ENCODE data around the gene COG7.
"Not testable (repeated sequence)": the region's sequence is repeated elsewhere in the genome, so short reads cannot be mapped to it uniquely, and the experiment has no call there.

The COG7 gene

GRCh38 chr16:23407436-23408127, 45.4 kb downstream of the COG7 start:
- Mint-ChIP-seq H3K9me3 (no peaks in the 10 kb centered on the region), H3K4me3 (no peak overlapping the region), H3K27ac (peak overlapping the region; percentile 12 to 63), H3K4me1 (no peaks in the 10 kb centered on the region), H3K27me3 (no peaks in the 10 kb centered on the region)
- ATAC-seq, result no peak
- no peak for DNase-seq

- no peak overlapping the region for H3K4me3 Mint-ChIP-seq
These were observed 46.3 kb downstream of the COG7 start for GRCh38 chr16:23406546-23407240.

DNA sequence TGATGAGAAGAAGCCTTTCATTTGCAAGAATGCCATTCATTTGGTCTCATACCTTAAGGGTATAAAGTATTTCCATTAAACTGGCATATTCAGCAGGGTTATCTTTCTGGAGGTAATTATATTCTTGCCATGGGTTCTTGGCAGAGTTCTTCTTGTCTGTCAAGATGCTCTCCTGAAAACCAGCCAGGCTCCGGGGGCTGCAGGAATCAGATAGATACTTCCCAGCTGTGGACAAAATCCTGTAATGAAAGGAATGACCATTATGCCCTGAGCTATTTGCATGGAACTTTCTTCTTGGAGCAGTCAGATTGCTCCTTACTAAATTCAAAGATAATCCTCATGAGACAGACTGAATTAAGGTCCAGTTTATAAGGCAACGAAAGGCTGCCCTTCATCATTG, 47.0 kb downstream of the COG7 start:
- H3K27me3 Mint-ChIP-seq, result no peaks in the 10 kb centered on the region
- no peak overlapping the region for H3K4me3 Mint-ChIP-seq
- H3K9me3 Mint-ChIP-seq, result no peaks in the 10 kb centered on the region
- no peaks in the 10 kb centered on the region for H3K4me1 Mint-ChIP-seq
- H3K27ac Mint-ChIP-seq, result no peak overlapping the region
- no peak for ATAC-seq
- no peak for DNase-seq

More at GRCh38 chr16:23406546-23407240, 46.3 kb downstream of the COG7 start:
- ATAC-seq (no peak), DNase-seq (no peak)
- Mint-ChIP-seq H3K9me3 (no peaks in the 10 kb centered on the region), H3K27me3 (no peaks in the 10 kb centered on the region), H3K27ac (peak overlapping the region in 1 of 2 donors; percentile 8), H3K4me1 (no peaks in the 10 kb centered on the region)

- Mint-ChIP-seq H3K4me1 (no peaks in the 10 kb centered on the region), H3K27me3 (no peaks in the 10 kb centered on the region), H3K4me3 (no peak overlapping the region), H3K9me3 (no peaks in the 10 kb centered on the region), H3K27ac (peak overlapping the region in 1 of 2 donors; percentile 46)
- no peak for ATAC-seq
- no peak for DNase-seq
These were observed 49.4 kb downstream of the COG7 start for GRCh38 chr16:23403547-23403946.

DNA sequence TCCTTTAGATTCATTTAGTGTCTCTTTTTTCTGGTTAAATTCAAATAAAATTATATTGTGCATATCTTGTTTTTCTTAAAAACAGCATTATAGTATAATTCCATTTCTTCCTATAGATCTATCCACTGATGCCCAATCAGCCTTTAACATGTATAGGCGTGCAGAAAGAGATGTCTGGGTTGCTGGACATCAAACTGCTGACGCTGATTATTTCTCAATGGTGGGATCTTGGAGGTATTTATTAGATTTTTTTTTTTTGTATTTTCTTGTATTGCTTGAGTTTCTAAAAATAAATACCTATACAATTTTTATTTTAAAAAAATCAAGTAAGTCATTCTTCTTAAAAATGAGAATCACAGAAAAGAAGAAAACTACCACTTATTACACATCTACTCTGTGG, 50.9 kb downstream of the COG7 start:
- no peaks in the 10 kb centered on the region for H3K9me3 Mint-ChIP-seq
- H3K4me3 Mint-ChIP-seq, result no peak overlapping the region
- H3K27ac Mint-ChIP-seq, result no peak overlapping the region
- no peaks in the 10 kb centered on the region for H3K27me3 Mint-ChIP-seq
- ATAC-seq (no peak), DNase-seq (no peak)
- H3K4me1 Mint-ChIP-seq, result no peaks in the 10 kb centered on the region

DNA sequence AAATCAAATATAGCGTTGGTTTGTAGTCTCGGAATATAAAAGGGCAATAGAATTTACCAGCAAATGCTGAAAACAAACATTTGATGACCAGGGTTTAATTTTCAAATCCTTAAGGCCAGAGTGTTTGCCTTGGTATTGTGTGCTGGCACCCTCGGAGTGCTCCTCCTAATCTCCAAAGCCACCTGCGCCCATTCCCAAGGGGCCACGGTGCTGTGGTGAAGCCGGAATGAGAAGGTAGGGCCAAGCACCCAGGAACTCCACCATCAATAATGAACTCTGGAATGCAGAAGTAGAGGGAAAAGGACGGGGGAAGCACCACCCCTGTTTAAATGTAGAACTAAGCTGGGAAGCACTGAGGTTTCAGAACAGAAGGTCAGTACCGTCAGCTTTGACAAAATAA, 51.9 kb downstream of the COG7 start:
- DNase-seq, result no peak
- Mint-ChIP-seq H3K4me1 (no peaks in the 10 kb centered on the region), H3K4me3 (no peak overlapping the region), H3K27me3 (no peaks in the 10 kb centered on the region), H3K27ac (no peak overlapping the region), H3K9me3 (no peaks in the 10 kb centered on the region)
- no peak for ATAC-seq

- DNase-seq, H3K4me1 Mint-ChIP-seq, H3K4me3 Mint-ChIP-seq, ATAC-seq, H3K27me3 Mint-ChIP-seq, H3K9me3 Mint-ChIP-seq: not testable (repeated sequence)
- H3K27ac Mint-ChIP-seq, result peak overlapping the region in 1 of 2 donors; percentile 7
These were observed 52.5 kb downstream of the COG7 start for GRCh38 chr16:23400447-23400846.

GRCh38 chr16:23398987-23399805, 53.8 kb downstream of the COG7 start:
- Mint-ChIP-seq H3K9me3 (no peaks in the 10 kb centered on the region), H3K4me3 (no peak overlapping the region), H3K4me1 (no peaks in the 10 kb centered on the region), H3K27ac (no peak overlapping the region), H3K27me3 (no peaks in the 10 kb centered on the region)
- DNase-seq (no peak), ATAC-seq (no peak)

- Mint-ChIP-seq H3K4me1 (no peaks in the 10 kb centered on the region), H3K27me3 (no peaks in the 10 kb centered on the region), H3K4me3 (no peak overlapping the region), H3K9me3 (no peaks in the 10 kb centered on the region), H3K27ac (no peak overlapping the region)
- no peak for ATAC-seq
- DNase-seq, result no peak
These were observed 55.5 kb downstream of the COG7 start for GRCh38 chr16:23397464-23397863.

- DNase-seq, result no peak
- no peak for ATAC-seq
- Mint-ChIP-seq H3K27me3 (no peaks in the 10 kb centered on the region), H3K4me1 (no peaks in the 10 kb centered on the region), H3K9me3 (no peaks in the 10 kb centered on the region), H3K27ac (no peak overlapping the region), H3K4me3 (no peak overlapping the region)
These were observed 57.3 kb downstream of the COG7 start for GRCh38 chr16:23395732-23396131.

GRCh38 chr16:23394141-23394831, 58.7 kb downstream of the COG7 start:
- H3K27me3 Mint-ChIP-seq, result no peaks in the 10 kb centered on the region
- H3K4me1 Mint-ChIP-seq, result no peaks in the 10 kb centered on the region
- ATAC-seq, result no peak

GRCh38 chr16:23392223-23392600, 60.8 kb downstream of the COG7 start:
- Mint-ChIP-seq H3K27me3 (no peaks in the 10 kb centered on the region), H3K4me3 (no peak overlapping the region), H3K9me3 (no peaks in the 10 kb centered on the region), H3K27ac (no peak overlapping the region), H3K4me1 (no peaks in the 10 kb centered on the region)
- ATAC-seq (no peak), DNase-seq (no peak)

More at GRCh38 chr16:23394141-23394831, 58.7 kb downstream of the COG7 start:
- H3K27ac Mint-ChIP-seq, result no peak overlapping the region
- H3K4me3 Mint-ChIP-seq, result no peak overlapping the region
- no peaks in the 10 kb centered on the region for H3K9me3 Mint-ChIP-seq
- DNase-seq, result no peak

DNA sequence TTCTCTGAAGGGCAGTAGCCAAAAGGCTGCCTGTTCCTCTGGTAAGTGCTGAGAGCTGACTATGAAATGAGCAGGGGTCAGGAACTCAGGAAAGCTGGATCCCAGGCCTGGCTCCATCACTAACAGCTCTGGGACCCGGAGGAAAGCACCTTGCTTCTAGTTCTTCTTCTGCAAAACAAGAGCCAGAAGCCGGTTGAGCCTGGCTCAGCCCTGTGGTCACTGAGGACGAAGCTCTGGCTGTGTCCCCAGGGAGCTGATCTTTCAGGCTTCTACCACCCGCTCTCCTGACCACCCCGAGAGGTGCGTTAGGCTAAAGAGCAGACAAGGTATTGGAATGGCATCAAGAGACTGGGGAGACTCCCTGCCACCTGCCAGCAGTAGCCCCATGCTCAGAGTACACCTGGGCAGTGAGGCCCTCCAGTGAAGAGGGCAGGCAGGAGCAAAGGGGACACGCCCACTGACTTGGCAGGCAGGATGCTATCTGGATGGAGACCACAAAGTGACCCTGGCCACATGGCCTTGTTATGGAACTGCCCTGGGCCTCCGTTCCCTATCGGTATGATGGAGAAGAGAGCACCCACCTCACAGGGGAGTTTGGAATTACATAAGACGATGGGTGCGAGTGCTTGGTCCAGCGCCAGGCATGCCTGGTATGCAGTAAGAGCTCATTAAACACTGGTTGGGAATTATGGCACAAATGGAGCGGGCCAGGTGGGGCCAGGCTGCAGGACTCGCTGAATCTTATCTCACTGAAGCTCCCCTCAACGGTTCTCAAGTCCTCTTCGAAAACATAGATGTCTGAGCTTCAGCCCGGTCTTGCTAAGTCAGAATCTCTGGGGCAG, 61.4 kb downstream of the COG7 start:
- DNase-seq (no peak), ATAC-seq (no peak)
- H3K4me1 Mint-ChIP-seq, result no peaks in the 10 kb centered on the region
- no peaks in the 10 kb centered on the region for H3K27me3 Mint-ChIP-seq
- no peak overlapping the region for H3K27ac Mint-ChIP-seq
- no peaks in the 10 kb centered on the region for H3K9me3 Mint-ChIP-seq
- H3K4me3 Mint-ChIP-seq, result no peak overlapping the region

DNA sequence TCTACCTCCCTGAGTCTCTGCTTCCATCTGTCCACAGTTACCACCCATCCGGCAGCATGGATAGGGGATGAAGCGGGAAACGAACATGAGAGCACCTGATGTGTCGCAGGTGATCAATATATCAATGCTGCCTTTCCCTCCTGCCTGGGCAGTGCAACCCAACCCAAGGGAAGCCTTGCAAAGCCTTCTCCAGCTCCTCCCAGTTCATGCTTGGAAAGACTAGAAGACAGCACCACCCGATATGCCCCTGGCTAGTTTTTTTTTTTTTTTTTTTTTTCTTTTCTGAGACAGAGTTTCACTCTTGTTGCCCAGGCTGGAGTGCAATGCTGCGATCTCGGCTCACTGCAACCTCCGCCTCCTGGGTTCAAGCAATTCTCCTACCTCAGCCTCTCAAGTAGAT, 63.1 kb downstream of the COG7 start:
- H3K27ac Mint-ChIP-seq, DNase-seq, ATAC-seq, H3K4me1 Mint-ChIP-seq, H3K4me3 Mint-ChIP-seq, H3K9me3 Mint-ChIP-seq, H3K27me3 Mint-ChIP-seq: not testable (repeated sequence)

DNA sequence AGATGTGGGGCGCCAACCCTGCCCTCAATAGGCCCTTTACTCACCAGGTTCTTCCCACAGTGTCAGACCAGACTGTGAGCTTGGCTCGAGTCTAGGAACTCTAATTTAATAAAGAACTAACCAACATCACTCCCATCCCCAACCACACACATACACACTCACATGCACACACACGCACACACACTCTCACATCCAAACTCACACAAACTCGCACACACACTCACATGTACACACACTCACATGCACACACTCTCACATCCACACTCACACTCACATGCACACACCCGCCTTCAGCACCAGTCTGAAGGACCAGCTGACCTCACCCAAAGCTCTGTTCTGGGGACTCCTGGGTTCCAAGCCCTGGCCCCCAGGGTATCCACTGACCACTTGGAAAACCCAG, 63.8 kb downstream of the COG7 start:
- Mint-ChIP-seq H3K4me1 (no peaks in the 10 kb centered on the region), H3K9me3 (no peaks in the 10 kb centered on the region), H3K4me3 (no peak overlapping the region), H3K27me3 (no peaks in the 10 kb centered on the region), H3K27ac (no peak overlapping the region)
- no peak for ATAC-seq
- DNase-seq, result no peak

Measured in stimulated activated naive CD8-positive, alpha-beta T cell treated with anti-CD3 and anti-CD28 coated beads, Interleukin-15, amount 100 ng/mL, for 72 hours (primary cell).